ENCODE data around the gene PLEKHA5. TPM values are rescaled to one million over a fixed set of nuclear protein-coding genes. Genes with fewer than 3 reads are reported as not detected.

Gene PLEKHA5
- total RNA-seq, 1 donor from 2014 or later: 68.6 TPM

- H3K9me3 Mint-ChIP-seq: no peaks in the 10 kb centered on the region
- no peak overlapping the region for H3K27ac Mint-ChIP-seq
- no peak overlapping the region for H3K4me3 Mint-ChIP-seq
- no peaks in the 10 kb centered on the region for H3K27me3 Mint-ChIP-seq
- peaks cover 40% of the 10 kb centered on the region for H3K36me3 Mint-ChIP-seq
- no peaks in the 10 kb centered on the region for H3K4me1 Mint-ChIP-seq (ENCODE audit: unreplicated experiment)
- no peak for TF ChIP-seq CTCF (conservative IDR thresholded peaks at IDR 0.05)
- DNase-seq (ENCODE audit: extremely low spot score, unreplicated experiment): no peak
Measured at GRCh38 chr12:19375888-19376287, 246.4 kb downstream of the PLEKHA5 start.

- Mint-ChIP-seq H3K27ac (no peak overlapping the region), H3K9me3 (no peaks in the 10 kb centered on the region), H3K4me3 (no peak overlapping the region), H3K36me3 (peaks cover 36% of the 10 kb centered on the region), H3K27me3 (no peaks in the 10 kb centered on the region), H3K4me1 (ENCODE audit: unreplicated experiment) (no peaks in the 10 kb centered on the region)
- TF ChIP-seq CTCF (conservative IDR thresholded peaks at IDR 0.05): no peak
- DNase-seq (ENCODE audit: extremely low spot score, unreplicated experiment): no peak
Measured at GRCh38 chr12:19376691-19377090, 247.2 kb downstream of the PLEKHA5 start.

- Mint-ChIP-seq H3K4me3 (no peak overlapping the region), H3K36me3 (peaks cover 26% of the 10 kb centered on the region), H3K27me3 (no peaks in the 10 kb centered on the region), H3K4me1 (ENCODE audit: unreplicated experiment) (no peaks in the 10 kb centered on the region), H3K27ac (peak overlapping the region; percentile 55), H3K9me3 (no peaks in the 10 kb centered on the region)
- TF ChIP-seq CTCF (conservative IDR thresholded peaks at IDR 0.05): no peak
- no peak for DNase-seq (ENCODE audit: extremely low spot score, unreplicated experiment)
Measured at GRCh38 chr12:19382111-19382526, 252.6 kb downstream of the PLEKHA5 start.

- Mint-ChIP-seq H3K9me3 (no peaks in the 10 kb centered on the region), H3K36me3 (peaks cover 30% of the 10 kb centered on the region), H3K27me3 (no peaks in the 10 kb centered on the region), H3K4me1 (ENCODE audit: unreplicated experiment) (no peaks in the 10 kb centered on the region), H3K4me3 (no peak overlapping the region), H3K27ac (peak overlapping the region; percentile 55)
- no peak for TF ChIP-seq CTCF (conservative IDR thresholded peaks at IDR 0.05)
- DNase-seq (ENCODE audit: extremely low spot score, unreplicated experiment): no peak
Measured at GRCh38 chr12:19382563-19382962, 253.0 kb downstream of the PLEKHA5 start.

- peaks cover 15% of the 10 kb centered on the region for H3K36me3 Mint-ChIP-seq
- no peak for DNase-seq (ENCODE audit: extremely low spot score, unreplicated experiment)
- H3K9me3 Mint-ChIP-seq: no peaks in the 10 kb centered on the region
- H3K27me3 Mint-ChIP-seq: no peaks in the 10 kb centered on the region
- H3K4me3 Mint-ChIP-seq: no peak overlapping the region
- no peaks in the 10 kb centered on the region for H3K4me1 Mint-ChIP-seq (ENCODE audit: unreplicated experiment)
- no peak for TF ChIP-seq CTCF (conservative IDR thresholded peaks at IDR 0.05)
- no peak overlapping the region for H3K27ac Mint-ChIP-seq
Measured at GRCh38 chr12:19387161-19387560, 257.6 kb downstream of the PLEKHA5 start.

GRCh38 chr12:19388131-19388549 lies 258.6 kb downstream of the PLEKHA5 start:
- no peak overlapping the region for H3K4me3 Mint-ChIP-seq
- no peaks in the 10 kb centered on the region for H3K4me1 Mint-ChIP-seq (ENCODE audit: unreplicated experiment)
- TF ChIP-seq CTCF (conservative IDR thresholded peaks at IDR 0.05): no peak
- no peaks in the 10 kb centered on the region for H3K27me3 Mint-ChIP-seq
- H3K27ac Mint-ChIP-seq: no peak overlapping the region
- H3K9me3 Mint-ChIP-seq: no peaks in the 10 kb centered on the region
- no peak for DNase-seq (ENCODE audit: extremely low spot score, unreplicated experiment)
- peaks cover 15% of the 10 kb centered on the region for H3K36me3 Mint-ChIP-seq

Data from type B pancreatic cell (in vitro differentiated cells).